ENCODE data around the gene NELL2.

DNA sequence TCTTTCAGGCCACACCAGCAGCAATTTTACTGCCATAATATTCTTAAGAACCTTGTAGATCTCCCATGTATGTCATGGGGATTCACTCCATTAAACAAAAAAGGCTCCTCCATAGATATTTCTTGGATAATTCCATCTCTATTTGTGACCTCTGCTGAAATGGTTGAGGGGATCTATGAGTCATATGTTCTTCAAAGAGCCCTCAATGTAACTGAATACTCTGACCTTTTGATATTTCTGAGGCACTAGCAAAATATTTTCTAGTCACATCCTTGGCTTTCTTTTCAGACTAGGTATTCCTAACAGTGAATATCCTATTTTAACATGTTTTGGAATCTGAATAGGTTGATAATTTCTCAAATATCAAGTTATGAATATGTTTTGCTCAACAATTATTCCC, 6.6 kb downstream of the NELL2 start:
- TF ChIP-seq RARB (CRISPR knock-in tag; IDR thresholded peaks at IDR 0.05), result no peak
- no peak for TF ChIP-seq ZNF8 (CRISPR knock-in tag; IDR thresholded peaks at IDR 0.05)
- TF ChIP-seq ISL1 (CRISPR knock-in tag; IDR thresholded peaks at IDR 0.05), result no peak
- TF ChIP-seq, protein P1, sequence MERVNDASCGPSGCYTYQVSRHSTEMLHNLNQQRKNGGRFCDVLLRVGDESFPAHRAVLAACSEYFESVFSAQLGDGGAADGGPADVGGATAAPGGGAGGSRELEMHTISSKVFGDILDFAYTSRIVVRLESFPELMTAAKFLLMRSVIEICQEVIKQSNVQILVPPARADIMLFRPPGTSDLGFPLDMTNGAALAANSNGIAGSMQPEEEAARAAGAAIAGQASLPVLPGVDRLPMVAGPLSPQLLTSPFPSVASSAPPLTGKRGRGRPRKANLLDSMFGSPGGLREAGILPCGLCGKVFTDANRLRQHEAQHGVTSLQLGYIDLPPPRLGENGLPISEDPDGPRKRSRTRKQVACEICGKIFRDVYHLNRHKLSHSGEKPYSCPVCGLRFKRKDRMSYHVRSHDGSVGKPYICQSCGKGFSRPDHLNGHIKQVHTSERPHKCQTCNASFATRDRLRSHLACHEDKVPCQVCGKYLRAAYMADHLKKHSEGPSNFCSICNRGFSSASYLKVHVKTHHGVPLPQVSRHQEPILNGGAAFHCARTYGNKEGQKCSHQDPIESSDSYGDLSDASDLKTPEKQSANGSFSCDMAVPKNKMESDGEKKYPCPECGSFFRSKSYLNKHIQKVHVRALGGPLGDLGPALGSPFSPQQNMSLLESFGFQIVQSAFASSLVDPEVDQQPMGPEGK (CRISPR knock-in tag; IDR thresholded peaks at IDR 0.05; ENCODE audit: borderline replicate concordance), result no peak
- no peak for TF ChIP-seq GLIS3 (CRISPR knock-in tag; IDR thresholded peaks at IDR 0.05)
- TF ChIP-seq, protein P2, sequence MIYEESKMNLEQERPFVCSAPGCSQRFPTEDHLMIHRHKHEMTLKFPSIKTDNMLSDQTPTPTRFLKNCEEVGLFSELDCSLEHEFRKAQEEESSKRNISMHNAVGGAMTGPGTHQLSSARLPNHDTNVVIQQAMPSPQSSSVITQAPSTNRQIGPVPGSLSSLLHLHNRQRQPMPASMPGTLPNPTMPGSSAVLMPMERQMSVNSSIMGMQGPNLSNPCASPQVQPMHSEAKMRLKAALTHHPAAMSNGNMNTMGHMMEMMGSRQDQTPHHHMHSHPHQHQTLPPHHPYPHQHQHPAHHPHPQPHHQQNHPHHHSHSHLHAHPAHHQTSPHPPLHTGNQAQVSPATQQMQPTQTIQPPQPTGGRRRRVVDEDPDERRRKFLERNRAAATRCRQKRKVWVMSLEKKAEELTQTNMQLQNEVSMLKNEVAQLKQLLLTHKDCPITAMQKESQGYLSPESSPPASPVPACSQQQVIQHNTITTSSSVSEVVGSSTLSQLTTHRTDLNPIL (CRISPR knock-in tag; IDR thresholded peaks at IDR 0.05; ENCODE audit: low read depth), result no peak
- TF ChIP-seq, protein P3, sequence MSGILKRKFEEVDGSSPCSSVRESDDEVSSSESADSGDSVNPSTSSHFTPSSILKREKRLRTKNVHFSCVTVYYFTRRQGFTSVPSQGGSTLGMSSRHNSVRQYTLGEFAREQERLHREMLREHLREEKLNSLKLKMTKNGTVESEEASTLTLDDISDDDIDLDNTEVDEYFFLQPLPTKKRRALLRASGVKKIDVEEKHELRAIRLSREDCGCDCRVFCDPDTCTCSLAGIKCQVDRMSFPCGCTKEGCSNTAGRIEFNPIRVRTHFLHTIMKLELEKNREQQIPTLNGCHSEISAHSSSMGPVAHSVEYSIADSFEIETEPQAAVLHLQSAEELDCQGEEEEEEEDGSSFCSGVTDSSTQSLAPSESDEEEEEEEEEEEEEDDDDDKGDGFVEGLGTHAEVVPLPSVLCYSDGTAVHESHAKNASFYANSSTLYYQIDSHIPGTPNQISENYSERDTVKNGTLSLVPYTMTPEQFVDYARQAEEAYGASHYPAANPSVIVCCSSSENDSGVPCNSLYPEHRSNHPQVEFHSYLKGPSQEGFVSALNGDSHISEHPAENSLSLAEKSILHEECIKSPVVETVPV (CRISPR knock-in tag; IDR thresholded peaks at IDR 0.05), result no peak
- no peak for TF ChIP-seq TOX (CRISPR knock-in tag; IDR thresholded peaks at IDR 0.05; ENCODE audit: borderline replicate concordance)
- TF ChIP-seq ZNF70 (CRISPR knock-in tag; IDR thresholded peaks at IDR 0.05), result no peak

Measured in SK-N-SH treated with all-trans-retinoic acid at 6 μM for 48 hours (cell line).